Measurements from ENCODE around the gene CEP63.

The CEP63 gene

DNA sequence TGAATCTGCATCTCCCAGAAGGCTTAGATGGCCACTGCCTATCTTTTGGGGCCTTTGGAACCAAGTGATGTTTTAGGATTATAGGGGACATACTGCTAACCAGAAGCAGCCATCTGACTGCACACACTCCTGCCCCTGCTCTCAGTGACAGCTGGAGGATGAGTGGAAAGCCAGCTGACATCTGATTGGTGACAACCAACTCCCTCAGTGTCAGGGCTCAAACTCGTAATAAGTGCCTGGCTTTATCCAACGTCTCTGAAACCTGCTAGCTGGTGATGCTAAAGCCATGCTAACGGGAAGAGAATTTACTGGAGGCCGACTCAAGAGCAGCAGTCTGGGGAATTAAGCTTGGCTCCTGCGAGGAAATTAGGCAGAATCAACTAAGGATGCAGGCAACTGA lies 129.9 kb downstream of the CEP63 start:
- TF ChIP-seq, protein P1, sequence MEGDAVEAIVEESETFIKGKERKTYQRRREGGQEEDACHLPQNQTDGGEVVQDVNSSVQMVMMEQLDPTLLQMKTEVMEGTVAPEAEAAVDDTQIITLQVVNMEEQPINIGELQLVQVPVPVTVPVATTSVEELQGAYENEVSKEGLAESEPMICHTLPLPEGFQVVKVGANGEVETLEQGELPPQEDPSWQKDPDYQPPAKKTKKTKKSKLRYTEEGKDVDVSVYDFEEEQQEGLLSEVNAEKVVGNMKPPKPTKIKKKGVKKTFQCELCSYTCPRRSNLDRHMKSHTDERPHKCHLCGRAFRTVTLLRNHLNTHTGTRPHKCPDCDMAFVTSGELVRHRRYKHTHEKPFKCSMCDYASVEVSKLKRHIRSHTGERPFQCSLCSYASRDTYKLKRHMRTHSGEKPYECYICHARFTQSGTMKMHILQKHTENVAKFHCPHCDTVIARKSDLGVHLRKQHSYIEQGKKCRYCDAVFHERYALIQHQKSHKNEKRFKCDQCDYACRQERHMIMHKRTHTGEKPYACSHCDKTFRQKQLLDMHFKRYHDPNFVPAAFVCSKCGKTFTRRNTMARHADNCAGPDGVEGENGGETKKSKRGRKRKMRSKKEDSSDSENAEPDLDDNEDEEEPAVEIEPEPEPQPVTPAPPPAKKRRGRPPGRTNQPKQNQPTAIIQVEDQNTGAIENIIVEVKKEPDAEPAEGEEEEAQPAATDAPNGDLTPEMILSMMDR (conservative IDR thresholded peaks at IDR 0.05) = no peak
- no peak for TF ChIP-seq ZFX (IDR thresholded peaks at IDR 0.05)
- H3K27ac ChIP-seq = no peak overlapping the region

DNA sequence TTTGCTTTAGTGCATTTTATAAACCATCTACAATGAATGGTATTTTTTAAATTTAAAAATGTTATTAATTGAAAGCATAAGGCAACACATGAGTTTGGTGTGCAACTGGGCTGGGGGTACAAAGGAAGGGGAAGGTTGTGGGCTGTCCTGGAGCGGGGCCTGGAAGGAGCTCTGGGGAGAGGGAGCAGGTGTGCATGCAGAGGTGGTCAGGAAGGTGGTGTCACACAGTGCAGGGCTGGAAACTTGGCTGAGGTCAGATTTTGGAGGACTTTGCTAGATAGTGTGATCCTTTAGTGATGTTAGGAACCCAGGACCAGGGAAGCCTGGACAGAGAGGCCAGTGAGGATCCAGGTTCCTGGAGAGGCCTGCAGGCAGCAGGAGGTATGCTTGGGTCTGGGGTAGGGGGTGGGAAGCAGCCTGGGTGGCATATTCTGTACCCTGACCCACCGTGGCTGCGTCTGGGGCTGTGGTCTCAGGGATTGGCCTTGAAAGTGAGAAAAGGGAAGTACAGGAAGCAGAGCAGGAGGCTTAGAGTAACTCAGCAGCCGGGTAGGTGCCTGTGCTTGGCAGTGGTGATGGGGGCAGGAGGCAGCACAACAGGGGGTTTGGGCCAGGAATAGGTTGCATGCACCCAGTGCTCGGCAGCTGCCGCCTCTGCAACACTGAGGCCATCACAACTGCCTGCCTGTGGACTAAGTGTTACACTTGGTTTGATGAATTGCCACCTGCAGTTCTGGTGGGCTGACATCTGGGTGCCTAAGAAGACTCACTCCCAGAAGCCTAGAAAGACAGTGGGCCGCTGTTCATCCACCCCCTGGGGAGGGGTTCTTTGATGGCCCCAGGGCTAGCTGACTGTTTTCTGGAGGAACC lies 132.0 kb downstream of the CEP63 start:
- H3K27ac ChIP-seq = no peak overlapping the region
- no peak for TF ChIP-seq ZFX (IDR thresholded peaks at IDR 0.05)
- TF ChIP-seq, protein P1 (conservative IDR thresholded peaks at IDR 0.05) = no peak

DNA sequence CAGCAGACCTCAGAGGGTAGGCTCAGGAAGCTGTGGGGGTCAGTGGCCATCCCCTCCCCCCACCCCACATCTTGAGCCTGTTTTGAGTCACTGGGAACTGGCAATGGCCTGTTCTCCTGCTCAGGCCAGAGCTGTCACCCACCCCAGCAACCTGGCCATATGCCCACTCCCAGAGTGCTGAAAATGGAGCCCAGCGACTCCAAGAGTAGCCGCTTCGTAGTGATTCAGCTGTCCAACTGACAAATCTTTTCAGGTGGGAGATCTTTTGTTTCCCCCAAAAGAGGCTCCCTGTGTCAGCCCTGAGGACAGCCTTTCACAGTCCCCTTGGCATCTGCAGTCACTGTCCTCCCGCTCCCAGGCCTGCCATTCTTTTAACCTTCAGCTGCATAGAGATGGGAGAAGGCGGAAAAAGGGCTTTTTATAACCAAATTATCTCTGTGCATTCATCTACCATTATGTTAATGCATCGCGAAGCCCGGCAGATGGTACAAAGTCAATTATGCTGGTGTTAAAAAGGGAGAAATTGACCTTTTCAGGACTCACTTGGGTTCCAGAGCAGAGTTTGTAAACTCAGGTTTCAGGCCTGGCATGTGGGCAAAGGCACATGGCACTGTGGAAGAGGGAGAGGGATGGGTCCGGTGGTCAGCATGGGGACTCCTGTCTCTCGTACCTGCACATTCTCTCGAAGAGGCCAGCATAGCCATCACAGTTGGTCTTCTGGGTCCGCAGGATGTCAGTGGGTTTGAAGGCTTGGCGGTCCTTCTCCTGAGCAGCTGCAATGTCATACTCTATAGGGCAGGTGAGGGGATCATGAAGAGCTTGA lies 132.8 kb downstream of the CEP63 start:
- no peak for TF ChIP-seq ZFX (IDR thresholded peaks at IDR 0.05)
- TF ChIP-seq, protein P1 (conservative IDR thresholded peaks at IDR 0.05) = no peak
- no peak overlapping the region for H3K27ac ChIP-seq

DNA sequence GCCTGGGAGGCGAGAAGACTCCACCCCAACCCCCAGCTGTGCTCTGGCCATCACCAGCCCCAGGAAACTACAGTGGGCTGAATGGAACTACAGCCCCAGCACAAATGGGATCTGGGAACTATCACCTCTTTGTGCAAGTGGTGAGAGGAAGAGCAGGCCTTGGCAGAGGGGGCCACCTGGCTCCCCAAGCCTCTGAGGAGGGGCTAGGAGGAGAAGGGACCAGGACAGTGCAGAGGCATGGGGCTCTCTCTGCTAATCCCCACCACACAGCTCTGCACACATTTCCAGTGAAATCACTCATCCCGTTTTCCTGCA lies 133.4 kb downstream of the CEP63 start:
- no peak for TF ChIP-seq ZFX (IDR thresholded peaks at IDR 0.05)
- TF ChIP-seq, protein P1 (conservative IDR thresholded peaks at IDR 0.05) = no peak
- H3K27ac ChIP-seq = no peak overlapping the region

DNA sequence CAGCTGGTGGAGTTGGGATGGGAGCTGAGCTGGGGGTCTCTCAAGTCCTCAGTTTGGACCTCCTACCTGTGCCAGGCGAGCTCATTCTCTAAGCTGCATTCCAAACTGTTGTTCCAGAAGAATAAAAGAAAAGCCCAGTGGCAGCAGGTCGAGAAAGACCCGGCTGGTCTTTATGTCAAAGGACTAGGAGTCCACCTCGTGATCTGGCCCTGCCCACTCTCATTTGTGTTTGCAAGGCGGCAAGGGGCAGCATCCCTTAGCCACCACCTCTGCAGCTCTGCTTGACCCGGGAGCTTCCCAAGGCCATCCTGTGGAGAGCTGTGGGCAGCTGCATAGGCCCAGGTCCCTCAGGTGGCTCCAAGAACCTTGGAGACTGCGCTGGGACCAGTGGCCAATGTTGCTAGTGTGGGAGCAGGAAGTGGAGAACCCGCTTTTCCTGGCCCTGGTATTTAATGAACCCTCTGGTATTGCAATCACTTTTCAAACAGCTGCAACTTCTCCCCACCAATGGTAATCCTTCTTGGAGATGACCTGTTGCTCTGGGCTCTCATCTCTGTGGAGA lies 134.1 kb downstream of the CEP63 start:
- TF ChIP-seq ZFX (IDR thresholded peaks at IDR 0.05) = no peak
- TF ChIP-seq, protein P1 (conservative IDR thresholded peaks at IDR 0.05) = no peak
- no peak overlapping the region for H3K27ac ChIP-seq

DNA sequence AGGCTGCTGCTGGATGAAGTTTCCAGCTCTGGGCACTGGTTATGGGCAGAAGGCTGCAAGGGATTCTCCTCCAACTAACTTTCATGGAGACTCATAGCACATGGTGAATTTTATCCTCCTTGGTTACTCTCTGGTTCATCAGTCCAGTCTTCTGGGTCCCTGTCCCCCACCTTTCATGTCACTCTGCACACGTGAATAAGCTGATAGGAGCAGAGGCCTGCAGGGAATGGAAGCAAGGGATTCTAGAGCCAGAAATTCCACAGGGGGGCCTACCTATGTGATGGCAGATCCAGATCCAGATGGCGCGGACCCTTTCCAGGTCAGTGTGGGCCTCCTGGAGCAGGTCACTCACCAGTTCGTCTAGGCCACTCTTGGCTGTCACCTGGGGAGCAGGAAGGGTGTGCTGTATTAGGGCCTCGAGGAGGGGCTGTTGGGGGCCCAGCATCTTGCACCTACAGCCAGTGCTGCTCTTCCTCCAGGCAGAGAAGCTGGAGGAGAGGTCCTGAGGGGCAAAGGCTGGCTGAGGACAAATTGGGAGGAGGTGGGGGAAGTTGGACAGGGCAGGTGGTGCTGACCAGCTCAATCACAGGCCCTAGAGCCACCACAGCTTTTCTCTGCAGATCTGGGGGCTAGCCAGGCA lies 134.7 kb downstream of the CEP63 start:
- no peak overlapping the region for H3K27ac ChIP-seq
- TF ChIP-seq, protein P1 (conservative IDR thresholded peaks at IDR 0.05) = no peak
- TF ChIP-seq ZFX (IDR thresholded peaks at IDR 0.05) = no peak

Data from C4-2B (cell line).